SK-N-SH (cell line): ENCODE results near the gene PNPLA1. TPM values are rescaled to one million over a fixed set of nuclear protein-coding genes. Genes with fewer than 3 reads are reported as not detected.

ENCODE experiments used
- CTCF ChIA-PET: fragments of 300-600, 350-600 bp; formaldehyde crosslinking; extraction: SDS; loops from one replicate; lab custom pipeline; 2021; lab: Yijun Ruan, JAX
- POLR2A ChIA-PET: fragments of 350-600 bp; sonication (Branson Sonifier 250); formaldehyde crosslinking; extraction: SDS; loops from one replicate; lab custom pipeline; 2020; ENCODE audit warnings: antibody characterized with exemption, inconsistent platforms; lab: Yijun Ruan, JAX
- DNase-seq: peaks from one replicate; pipeline ENCODE4 v3.0.0; 2012
- H2AFZ ChIP-seq: fragments of 200-600 bp; sonication (generic); 2 replicates; pipeline ENCODE4 v1.8.1; 2016; ENCODE audit warnings: antibody characterized with exemption, mild to moderate bottlenecking, low read depth
- H3F3A ChIP-seq: fragments of 200-600 bp; sonication (generic); replicated peaks from 2 replicates; pipeline ENCODE3; 2016; ENCODE audit warnings: antibody characterized with exemption, mild to moderate bottlenecking; ENCODE audit not compliant: insufficient read depth
- H3K27ac ChIP-seq, 2 experiments: fragments of 200-500 bp in 1 of 2; fragments of 200-600 bp in 1 of 2; sonication (Bioruptor generic) in 1 of 2; sonication (generic), shearing (Covaris generic) in 1 of 2; 2 replicates each; pipeline versions ENCODE4 v1.5.1 to v1.6.1; 2014 to 2016; ENCODE audit warnings: low read depth in 2 of 2, inconsistent platforms in 1 of 2, low read length in 1 of 2, mild to moderate bottlenecking in 1 of 2, mixed read lengths in 1 of 2
- H3K27me3 ChIP-seq: fragments of 200-600 bp; sonication (generic), shearing (Covaris generic); 2 replicates; pipeline ENCODE4 v1.6.1; 2016; ENCODE audit warnings: mixed run types; ENCODE audit not compliant: insufficient read depth
- H3K36me3 ChIP-seq, 2 experiments: fragments of 200-500 bp in 1 of 2; fragments of 200-600 bp in 1 of 2; sonication (Bioruptor generic) in 1 of 2; sonication (generic) in 1 of 2; replicated peaks in 1 of 2; 2 replicates each; pipeline versions ENCODE3 to v1.5.1; 2014 to 2016; ENCODE audit warnings: low read length in 1 of 2, mild to moderate bottlenecking in 1 of 2; ENCODE audit not compliant: insufficient read depth in 2 of 2, control insufficient read depth in 1 of 2
- H3K4me1 ChIP-seq, 2 experiments: fragments of 200-500 bp in 1 of 2; fragments of 200-600 bp in 1 of 2; sonication (Bioruptor generic) in 1 of 2; sonication (generic), shearing (Covaris generic) in 1 of 2; 2 replicates each; pipeline versions ENCODE4 v1.5.1 to v1.6.1; 2014 to 2016; ENCODE audit warnings: low read depth in 1 of 2, low read length in 1 of 2, mixed run types in 1 of 2; ENCODE audit not compliant: insufficient read depth in 2 of 2, control insufficient read depth in 1 of 2
- H3K4me2 ChIP-seq: fragments of 200-600 bp; sonication (generic), shearing (Covaris generic); 2 replicates; pipeline ENCODE4 v1.6.1; 2017; ENCODE audit warnings: mixed run types
- H3K4me3 ChIP-seq, 2 experiments: fragments of 200-500 bp in 1 of 2; fragments of 200-600 bp in 1 of 2; sonication (Bioruptor generic) in 1 of 2; sonication (generic), shearing (Covaris generic) in 1 of 2; 2 replicates each; pipeline versions ENCODE4 v1.5.1 to v1.8.1; 2014 to 2016; ENCODE audit warnings: low read depth in 2 of 2, inconsistent platforms in 1 of 2, low read length in 1 of 2, mild to moderate bottlenecking in 1 of 2, mixed read lengths in 1 of 2, moderate library complexity in 1 of 2
- H3K79me2 ChIP-seq: fragments of 200-600 bp; sonication (generic); 2 replicates; pipeline ENCODE4 v1.8.1; 2017; ENCODE audit warnings: mild to moderate bottlenecking; ENCODE audit not compliant: insufficient read depth
- H3K9ac ChIP-seq: fragments of 200-600 bp; sonication (generic); 2 replicates; pipeline ENCODE4 v1.6.1; 2017; ENCODE audit warnings: mixed run types
- H3K9me2 ChIP-seq: fragments of 200-600 bp; sonication (generic); 2 replicates; pipeline ENCODE4 v1.6.1; 2017; ENCODE audit warnings: mixed run types
- H3K9me3 ChIP-seq: fragments of 200-600 bp; sonication (generic); 2 replicates; pipeline ENCODE4 v1.6.1; 2017; ENCODE audit warnings: mixed run types, mild to moderate bottlenecking, moderate library complexity
- H4K20me1 ChIP-seq: fragments of 200-600 bp; sonication (generic); 2 replicates; pipeline ENCODE4 v1.6.1; 2017; ENCODE audit warnings: mild to moderate bottlenecking, mixed run types; ENCODE audit not compliant: insufficient read depth
- CTCF ChIP-seq: fragments of 200-600 bp; sonication (generic); IDR thresholded peaks from 2 replicates; pipeline ENCODE4 v1.6.1; 2017; ENCODE audit warnings: antibody characterized with exemption, mild to moderate bottlenecking, moderate library complexity
- FOSL2 ChIP-seq: IDR thresholded peaks from 2 replicates; pipeline ENCODE4 v1.4.0; 2012; ENCODE audit warnings: low read depth, mild to moderate bottlenecking, moderate library complexity, borderline replicate concordance
- GABPA ChIP-seq: IDR thresholded peaks from 2 replicates; pipeline ENCODE4 v1.4.0; 2012; ENCODE audit warnings: low read depth, mild to moderate bottlenecking
- GATA2 ChIP-seq: sonication (generic); formaldehyde crosslinking; IDR thresholded peaks from 2 replicates; pipeline ENCODE4 v1.5.0; 2020; ENCODE audit warnings: mild to moderate bottlenecking, missing genetic modification reagents
- MEF2A ChIP-seq: IDR thresholded peaks from 2 replicates; pipeline ENCODE4 v1.4.0; 2012; ENCODE audit warnings: low read depth, borderline replicate concordance
- MXI1 ChIP-seq: IDR thresholded peaks from 2 replicates; pipeline ENCODE4 v1.6.1; 2012; ENCODE audit warnings: mild to moderate bottlenecking, low read depth, low read length, improper control_type of control experiment
- NFIC ChIP-seq: IDR thresholded peaks from 2 replicates; pipeline ENCODE4 v1.4.0; 2012; ENCODE audit warnings: borderline replicate concordance
- POLR2AphosphoS5 ChIP-seq: IDR thresholded peaks from 2 replicates; pipeline ENCODE4 v1.6.1; 2012; ENCODE audit warnings: low read depth, low read length
- RCOR1 ChIP-seq: fragments of 150-350 bp; IDR thresholded peaks from 2 replicates; pipeline ENCODE4 v1.6.1; 2017; ENCODE audit warnings: antibody characterized with exemption, low read length
- SMC3 ChIP-seq: IDR thresholded peaks from 2 replicates; pipeline ENCODE4 v1.6.1; 2012; ENCODE audit warnings: low read depth, low read length, improper control_type of control experiment
- TAF1 ChIP-seq: IDR thresholded peaks from 2 replicates; pipeline ENCODE4 v1.6.1; 2012; ENCODE audit warnings: low read depth, mild to moderate bottlenecking, low read length, moderate library complexity, borderline replicate concordance
- TCF12 ChIP-seq: IDR thresholded peaks from 2 replicates; pipeline ENCODE4 v1.4.0; 2012
- USF2 ChIP-seq: fragments of 150-350 bp; IDR thresholded peaks from 2 replicates; pipeline ENCODE4 v1.6.1; 2017; ENCODE audit warnings: antibody characterized with exemption, low read length, low read depth, borderline replicate concordance
- WGBS: methylation state at CpG from one replicate; pipeline ENCODE4 v1.1.6; 2017; ENCODE audit warnings: low lambda C conversion rate; 5-methylcytosine and 5-hydroxymethylcytosine counted together
- polyA plus RNA-seq, 3 experiments: library from polyadenylated mRNA; depleted of rRNA; stranded (reverse); fragments of >200 nt; gene quantifications; 2 replicates each; pipeline ENCODE4 v1.2.3, GENCODE V29; 2012

The PNPLA1 gene
- polyA plus RNA-seq, 1 of the 3 experiments (the other 2 are of a cell fraction): not detected

- H3K36me3 ChIP-seq: no peaks in the 10 kb centered on the region
- H2AFZ ChIP-seq: no peak overlapping the region
- TF ChIP-seq TCF12 (no peak), FOSL2 (no peak), GATA2 (CRISPR knock-in tag) (no peak), RCOR1 (no peak), NFIC (no peak), MXI1 (no peak)
- TF ChIP-seq, all 33 proteins: peak for 0
- H3K27ac ChIP-seq: no peak overlapping the region
- H3K4me1 ChIP-seq: peaks cover 0 to 17% of the 10 kb centered on the region in 2 experiments; a peak in 1 of 4 replicates
- 65% methylated on average over 6 of the region's 6 CpGs for WGBS
- H3K9ac ChIP-seq: no peak overlapping the region
- POLR2A ChIA-PET: no interaction called here
- CTCF ChIA-PET: interaction anchor here (0.6 to 5.3 kb wide), 7 partner anchors 14 to 403 kb away, joined by 3 to 24 read pairs (median 4); no protein-coding TSS in a partner anchor
- peaks cover 2% of the 10 kb centered on the region; the same call in 1 of the 2 replicates for H3K27me3 ChIP-seq
- H3K79me2 ChIP-seq: no peaks in the 10 kb centered on the region
- no peaks in the 10 kb centered on the region for H4K20me1 ChIP-seq
- no peaks in the 10 kb centered on the region for H3F3A ChIP-seq
- H3K9me2 ChIP-seq: no peaks in the 10 kb centered on the region
- H3K9me3 ChIP-seq: no peaks in the 10 kb centered on the region
- no peak overlapping the region for H3K4me3 ChIP-seq
- DNase-seq: no peak
- no peak overlapping the region for H3K4me2 ChIP-seq
Measured at GRCh38 chr6:36327226-36327918, 57.5 kb downstream of the PNPLA1 start.

- Histone ChIP-seq H3K27ac (no peak overlapping the region), H3K4me3 (no peak overlapping the region), H3K4me1 (peaks cover 0 to 15% of the 10 kb centered on the region in 2 experiments; a peak in 1 of 4 replicates), H3K4me2 (no peak overlapping the region), H3K9me2 (no peaks in the 10 kb centered on the region), H3K36me3 (no peaks in the 10 kb centered on the region), H3F3A (no peaks in the 10 kb centered on the region), H3K27me3 (peaks cover 7% of the 10 kb centered on the region), H4K20me1 (no peaks in the 10 kb centered on the region), H2AFZ (no peak overlapping the region), H3K9ac (no peak overlapping the region), H3K79me2 (no peaks in the 10 kb centered on the region), H3K9me3 (no peaks in the 10 kb centered on the region)
- POLR2A ChIA-PET: no interaction called here
- no peak for DNase-seq
- no peak for TF ChIP-seq TAF1
- TF ChIP-seq NFIC: no peak
- TF ChIP-seq USF2: no peak
- no peak for TF ChIP-seq GATA2 (CRISPR knock-in tag)
- TF ChIP-seq GABPA: no peak
- TF ChIP-seq MEF2A: no peak
- no peak for TF ChIP-seq SMC3
- no peak for TF ChIP-seq CTCF
- TF ChIP-seq POLR2AphosphoS5: no peak
- CTCF ChIA-PET: interaction anchor here (0.6 to 5.3 kb wide), 3 partner anchors 13 to 404 kb away, joined by 3 to 24 read pairs (median 16); no protein-coding TSS in a partner anchor
Measured at GRCh38 chr6:36327919-36328236, 58.0 kb downstream of the PNPLA1 start.
